Measurements from ENCODE around the gene XRCC1. TPM values are rescaled to one million over a fixed set of nuclear protein-coding genes. Genes with fewer than 3 reads are reported as not detected.
A peak's percentile ranks its signal among the peaks of the same experiment; 100 is the strongest.

The XRCC1 gene
- total RNA-seq, 1 experiment from 2014 or later = 38.0 TPM

DNA sequence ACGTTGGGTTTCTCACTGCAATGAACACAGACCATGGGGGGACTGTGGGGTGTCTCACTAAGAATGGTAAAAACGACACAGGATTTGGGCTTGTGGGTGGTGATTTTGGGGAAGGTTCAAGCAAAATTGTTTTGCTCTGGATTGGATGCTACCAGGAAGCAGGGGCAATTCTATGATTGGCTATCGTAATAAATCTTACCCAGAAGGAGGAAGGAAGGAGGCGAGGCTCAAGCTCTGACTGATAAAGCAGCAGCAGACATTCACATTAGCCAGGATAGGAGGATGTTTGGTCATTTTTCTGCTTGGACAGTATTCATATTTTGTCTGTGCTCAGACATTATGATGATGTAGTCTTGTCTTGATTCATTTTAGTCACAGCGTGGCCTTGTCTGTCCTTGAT, 22.5 kb upstream of the XRCC1 start:
- H3K27me3 Mint-ChIP-seq (ENCODE audit: low read depth) = no peaks in the 10 kb centered on the region
- Histone ChIP-seq H4K5ac (ENCODE audit: insufficient read length, low read depth, low read length) (no peak overlapping the region), H3K79me1 (ENCODE audit: insufficient read depth, low read depth, low read length, poor library complexity, severe bottlenecking) (no peaks in the 10 kb centered on the region), H3K18ac (ENCODE audit: insufficient read length, low read depth, low read length) (no peak overlapping the region), H4K8ac (replicated peaks; ENCODE audit: insufficient read length, low read depth, low read length) (no peak overlapping the region), H2BK12ac (ENCODE audit: insufficient read length, low read depth, low read length) (no peak overlapping the region), H3K27ac (ENCODE audit: insufficient read length, low read depth, low read length) (no peak overlapping the region), H3K56ac (ENCODE audit: insufficient read length, low read depth, low read length) (no peak overlapping the region), H2BK5ac (ENCODE audit: insufficient read length, low read length) (no peak overlapping the region), H3K79me2 (ENCODE audit: insufficient read depth, low read length) (peaks cover 4% of the 10 kb centered on the region; the same call in 1 of the 2 replicates), H3K23me2 (ENCODE audit: insufficient read length, low read depth, low read length, poor library complexity, severe bottlenecking) (peaks cover 20% of the 10 kb centered on the region), H2BK15ac (ENCODE audit: low read depth, low read length) (no peak overlapping the region), H3T11ph (ENCODE audit: low read length) (no peak overlapping the region), H3K23ac (ENCODE audit: insufficient read length, low read depth, low read length) (no peak overlapping the region), H3K4me2 (ENCODE audit: insufficient read depth, insufficient read length, low read length) (peak overlapping the region; percentile 98), H3K14ac (ENCODE audit: insufficient read depth, low read length) (no peak overlapping the region), H2BK120ac (ENCODE audit: low read depth, low read length, poor library complexity, severe bottlenecking) (no peak overlapping the region), H3K4ac (ENCODE audit: low read depth, low read length) (no peak overlapping the region), H3K27me3 (ENCODE audit: insufficient read depth, low read length) (no peaks in the 10 kb centered on the region), H4K20me1 (ENCODE audit: control insufficient read depth, insufficient read depth, insufficient read length) (no peaks in the 10 kb centered on the region), H2BK20ac (ENCODE audit: low read depth, low read length, poor library complexity, severe bottlenecking) (no peak overlapping the region), H2AFZ (ENCODE audit: low read length) (no peak overlapping the region), H3K9me3 (ENCODE audit: control insufficient read depth, low read depth, low read length) (no peaks in the 10 kb centered on the region), H3K9ac (ENCODE audit: extremely low read depth, insufficient read length, low read length) (no peak overlapping the region), H4K91ac (ENCODE audit: insufficient read length, low read depth, low read length) (no peak overlapping the region), H2AK5ac (ENCODE audit: insufficient read length, low read length) (no peak overlapping the region), H3K4me1 (ENCODE audit: insufficient read depth, low read length) (0 out of 2 replicates have a peak, but pooled peaks cover 3% of the 10 kb centered on the region)
- peaks cover 10 to 38% (median 27%) of the 10 kb centered on the region in 3 experiments for H3K36me3 Mint-ChIP-seq (ENCODE audit: insufficient read depth in 1 of 3, low read depth in 3 of 3)
- H3K4me1 Mint-ChIP-seq = peaks cover 18 to 25% of the 10 kb centered on the region in 2 experiments
- WGBS (ENCODE audit: extremely low coverage, insufficient read length, low lambda C conversion rate) = no CpG with 5 or more reads among the region's 5 CpGs
- H3K4me3 Mint-ChIP-seq = peak overlapping the region; percentile 92 to 95
- TF ChIP-seq CTCF (conservative IDR thresholded peaks at IDR 0.05) = no peak
- no peaks in the 10 kb centered on the region; a peak in 1 of 5 replicates for H3K9me3 Mint-ChIP-seq
- H3K27ac Mint-ChIP-seq = peak overlapping the region in 1 of 3 experiments; percentile 59; a peak in 2 of 7 replicates
- DNase-seq = no peak

All from H9 (cell line).